HS-27A (cell line): ENCODE data around the gene MRPL43.
"Not testable (repeated sequence)": the region's sequence is repeated elsewhere in the genome, so short reads cannot be mapped to it uniquely, and the experiment has no call there.

ENCODE experiments used
- DNase-seq: peaks from one replicate; pipeline ENCODE4 v3.0.0-alpha.2; 2012; ENCODE audit warnings: low read depth, missing footprints

Gene MRPL43

DNA sequence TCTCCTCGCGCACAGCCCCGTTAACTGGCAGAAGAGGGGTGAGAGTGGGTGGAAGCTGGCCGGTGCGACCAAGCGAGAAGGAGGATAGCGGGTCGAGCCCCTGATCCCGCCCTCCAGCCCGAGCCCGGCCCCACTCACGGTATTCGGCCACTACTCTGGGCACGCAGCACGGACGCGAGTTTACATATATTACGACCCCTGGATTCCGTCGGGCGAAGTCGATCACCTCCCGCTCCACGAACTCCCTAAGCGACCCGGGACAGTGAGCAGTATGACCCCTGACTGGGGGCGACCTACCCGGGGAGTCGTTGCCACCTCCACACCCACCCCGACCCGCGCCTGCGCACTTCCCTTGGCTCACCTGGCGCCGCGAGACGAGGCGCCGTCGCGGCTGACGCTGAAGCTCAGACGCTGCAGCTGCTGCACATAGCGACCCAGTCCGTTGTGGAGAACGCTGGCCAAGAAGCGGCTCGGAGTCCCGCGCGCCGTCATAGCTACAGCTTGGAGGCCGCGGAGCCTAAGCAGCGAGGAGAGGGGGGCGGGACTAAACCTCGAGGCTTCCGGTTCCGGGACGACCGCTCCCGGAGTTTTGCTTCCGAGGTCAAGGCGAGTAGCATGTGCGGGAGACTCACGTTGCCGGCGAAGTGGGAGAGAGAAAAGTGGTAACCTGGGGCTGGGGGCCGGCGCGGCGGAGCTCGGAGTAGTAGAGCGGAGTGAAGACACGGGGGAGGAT, at the start of gene MRPL43, which contains the start of gene TWNK:
Gene MRPL43 (minus strand): TSS at position 546 of the 733 bp plus-strand sequence. CDS start 54 bp downstream, at position 492.
Gene TWNK (plus strand): TSS at position 592 of the 733 bp plus-strand sequence. CDS start 668 bp downstream, outside the sequence.
- no peak for DNase-seq

DNA sequence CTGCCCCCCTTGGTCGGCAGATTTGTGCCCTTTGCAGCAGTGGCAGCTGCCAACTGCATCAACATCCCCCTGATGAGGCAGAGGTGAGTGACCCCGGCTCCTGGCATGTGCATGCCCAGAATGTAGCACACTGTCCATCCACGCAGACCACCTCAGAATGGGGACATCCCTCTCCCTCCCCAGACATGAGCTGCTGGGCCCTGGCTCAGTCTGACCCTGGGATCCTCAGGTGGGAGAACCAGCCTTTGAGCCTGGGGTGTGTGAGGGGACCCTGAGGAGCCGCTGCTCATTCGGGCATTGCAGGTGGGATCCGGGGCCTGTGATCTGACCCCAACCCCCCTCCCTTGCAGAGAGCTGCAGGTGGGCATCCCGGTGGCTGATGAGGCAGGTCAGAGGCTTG, 49.4 kb upstream of the MRPL43 start:
- DNase-seq = no peak

GRCh38 chr10:101035916-101036702, 48.8 kb upstream of the MRPL43 start:
- DNase-seq = no peak

DNA sequence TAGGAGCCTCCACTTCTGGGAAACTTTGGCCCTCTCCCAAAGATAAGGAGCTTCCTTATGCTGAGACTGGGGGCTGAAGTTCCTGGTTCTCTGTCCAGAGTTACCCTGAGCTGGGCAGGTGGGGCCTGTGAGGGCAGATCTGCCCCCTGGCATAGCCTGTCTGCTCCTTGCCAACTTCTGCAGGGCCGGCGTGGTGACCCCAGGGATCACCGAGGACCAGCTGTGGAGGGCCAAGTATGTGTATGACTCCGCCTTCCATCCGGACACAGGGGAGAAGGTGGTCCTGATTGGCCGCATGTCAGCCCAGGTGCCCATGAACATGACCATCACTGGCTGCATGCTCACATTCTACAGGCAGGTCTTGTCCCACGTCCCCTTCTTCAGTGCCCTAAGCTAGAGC, 48.0 kb upstream of the MRPL43 start:
- DNase-seq = no peak

DNA sequence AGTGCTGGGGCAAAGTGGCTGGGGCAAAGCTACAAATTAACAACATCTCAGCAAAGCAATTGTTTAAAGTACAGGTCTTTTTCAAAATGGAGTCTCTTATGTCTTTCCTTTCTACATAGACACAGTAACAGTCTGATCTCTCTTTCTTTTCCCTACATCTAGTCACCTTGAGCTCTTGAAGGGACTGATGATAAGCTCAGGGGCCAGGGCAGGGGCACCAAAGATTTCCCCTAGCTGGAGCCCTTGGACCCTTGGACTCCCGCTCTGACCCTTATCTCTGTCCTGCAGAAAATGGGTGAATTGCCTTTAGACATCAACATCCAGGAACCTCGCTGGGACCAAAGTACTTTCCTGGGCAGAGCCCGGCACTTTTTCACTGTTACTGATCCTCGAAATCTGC, 47.1 kb upstream of the MRPL43 start:
- not testable (repeated sequence) for DNase-seq

GRCh38 chr10:101033276-101033675, 46.0 kb upstream of the MRPL43 start:
- no peak for DNase-seq

DNA sequence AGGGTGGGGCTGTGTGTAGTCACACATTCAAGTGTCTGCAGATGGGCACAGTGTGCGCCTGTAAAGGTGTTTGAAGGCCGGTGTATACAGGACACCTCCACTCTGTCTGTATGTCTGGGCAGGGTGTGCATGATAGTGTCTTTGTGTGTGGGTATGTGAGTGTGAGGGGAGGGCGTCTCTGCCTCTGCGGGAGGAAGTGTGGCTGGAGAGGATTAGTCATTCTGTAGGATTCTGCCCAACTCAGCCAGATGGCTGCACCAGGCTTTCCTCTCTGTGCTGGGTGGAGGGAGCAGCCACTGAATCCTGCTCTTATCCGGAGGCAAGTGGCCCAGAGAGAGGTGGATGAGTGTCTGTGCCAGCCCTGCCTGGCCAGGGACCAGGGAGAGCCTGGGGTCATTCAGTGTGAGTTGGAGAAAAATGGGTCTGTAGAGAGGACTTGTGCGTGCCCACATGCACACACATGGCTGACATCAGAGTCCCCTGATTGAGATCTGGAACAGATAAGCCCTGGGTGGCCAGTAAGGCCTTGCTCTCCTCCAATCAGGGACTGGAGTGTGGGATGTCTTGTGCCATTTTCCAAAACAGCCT, 45.4 kb upstream of the MRPL43 start:
- peak; percentile 66 for DNase-seq

DNA sequence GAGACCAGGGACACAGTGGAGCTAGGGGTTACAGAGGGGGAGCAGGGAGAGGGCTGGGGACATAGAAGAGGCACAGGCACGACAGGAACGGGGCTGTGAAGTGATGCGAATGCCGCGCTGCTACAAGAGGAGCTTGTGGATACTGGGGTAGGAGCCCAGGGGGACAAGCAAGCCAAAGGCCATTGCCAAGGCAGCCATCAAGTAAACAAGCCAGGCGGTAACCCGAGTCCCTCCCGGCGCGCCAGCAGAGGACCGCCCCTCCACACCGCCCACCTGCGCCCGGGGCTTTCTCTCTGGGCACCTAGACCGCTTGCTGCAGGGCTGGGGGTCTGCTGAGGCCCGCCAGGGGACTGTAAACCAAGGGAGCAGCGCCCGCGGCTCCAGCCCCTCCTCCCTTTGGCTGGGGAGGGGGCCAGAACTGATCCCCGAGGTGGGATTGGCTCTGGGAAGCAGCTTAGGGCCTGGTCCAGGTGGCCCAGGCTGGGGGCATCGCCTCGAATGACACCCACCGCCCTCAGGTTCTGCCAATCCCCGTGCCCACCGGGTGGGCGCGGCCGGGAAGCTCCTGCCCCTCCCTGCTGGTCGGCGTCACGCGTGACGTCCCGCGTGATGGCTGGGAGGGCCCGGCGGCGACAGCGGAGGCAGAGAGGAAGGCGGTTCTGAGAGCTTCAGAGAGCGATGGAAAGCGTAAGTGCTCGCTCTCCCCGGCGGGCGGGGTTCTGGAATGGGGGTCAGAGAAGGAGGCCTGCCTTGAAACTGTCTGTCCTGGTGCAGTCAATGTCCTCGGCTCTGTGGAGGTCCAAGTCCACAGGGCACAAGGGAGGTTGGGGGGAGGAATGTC, 44.7 kb upstream of the MRPL43 start:
- no peak for DNase-seq

DNA sequence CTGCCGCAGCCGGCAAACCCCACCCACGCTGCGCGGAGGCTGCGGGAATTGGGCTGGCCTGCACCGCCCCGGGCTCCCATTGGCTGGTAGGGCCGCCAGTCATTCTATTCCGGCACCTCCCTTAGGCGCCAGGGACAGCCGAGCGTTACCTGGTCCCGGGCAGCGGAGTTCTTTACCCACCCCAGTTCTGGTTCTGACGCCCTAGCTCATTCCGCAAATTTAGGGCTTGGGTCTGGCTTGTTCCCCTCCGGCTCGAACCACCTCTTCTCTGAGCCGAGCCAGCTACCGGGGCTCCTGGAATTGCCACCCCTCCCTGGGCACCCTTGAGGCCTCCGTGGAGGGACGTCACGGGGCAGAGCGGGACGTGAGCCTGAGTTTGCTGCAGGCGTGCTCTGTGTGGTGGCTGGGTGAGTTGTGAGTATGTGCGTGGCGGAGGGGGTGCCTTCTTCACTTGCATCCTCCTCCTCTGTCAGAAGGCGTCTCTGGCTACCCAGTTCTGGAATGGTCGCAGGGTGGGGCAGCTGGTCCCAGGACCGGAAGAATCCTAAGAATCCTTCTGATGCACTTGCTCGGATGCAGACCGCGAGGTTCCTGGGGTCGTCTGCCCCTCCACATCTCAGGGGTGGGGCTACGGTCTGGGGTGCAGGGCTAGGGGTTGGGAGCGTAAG, 44.0 kb upstream of the MRPL43 start, which contains the start of the genes PDZD7 and SFXN3:
Gene PDZD7 (minus strand): TSS at position 2 of the 668 bp plus-strand sequence. CDS start 910 bp downstream, outside the sequence.
Gene SFXN3 (plus strand): TSS at position 107 of the 668 bp plus-strand sequence. CDS start 3,461 bp downstream, outside the sequence.
- peak; percentile 46 for DNase-seq

- DNase-seq = no peak
These were observed 43.3 kb upstream of the MRPL43 start for GRCh38 chr10:101030496-101031127.

DNA sequence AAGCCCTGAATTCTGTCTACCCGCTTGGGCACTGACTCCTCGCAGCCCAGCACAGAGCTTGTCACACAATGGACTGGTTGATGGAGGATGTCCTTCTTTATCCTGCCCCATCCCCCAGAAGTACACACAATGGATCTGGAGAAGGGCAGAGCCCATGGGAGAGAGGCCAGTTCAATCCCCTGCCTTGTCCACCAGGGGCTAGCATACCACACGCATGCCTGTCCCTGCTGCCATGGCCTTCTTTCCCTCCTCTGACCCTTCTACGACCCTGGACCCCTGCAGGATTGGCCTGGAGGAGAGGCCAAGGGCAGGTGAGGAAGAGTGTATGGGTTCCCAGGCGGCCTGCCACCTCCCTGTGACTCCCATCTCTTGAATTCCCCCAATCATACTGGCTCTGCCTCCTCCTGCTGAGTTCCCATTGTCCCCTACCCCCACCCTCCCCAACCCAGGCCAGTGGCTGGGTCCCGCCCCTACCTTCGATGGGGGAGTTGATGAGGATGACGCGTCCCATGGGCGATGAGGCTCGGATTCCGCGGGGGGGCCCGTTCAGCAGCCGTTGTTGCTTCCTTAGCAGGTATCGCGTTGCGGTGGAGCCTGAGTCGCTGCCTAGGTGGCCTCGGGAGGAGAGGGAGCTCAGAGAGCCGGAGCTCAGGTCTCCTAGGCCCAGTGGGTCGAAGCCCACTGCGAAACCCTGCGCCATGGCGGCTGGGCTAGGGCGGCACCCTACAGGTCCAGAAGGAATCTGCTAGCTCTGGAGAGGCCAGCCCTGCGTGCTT, 42.4 kb upstream of the MRPL43 start:
- no peak for DNase-seq

GRCh38 chr10:101028446-101029337, 41.4 kb upstream of the MRPL43 start:
- no peak for DNase-seq

GRCh38 chr10:101027106-101027720, 39.9 kb upstream of the MRPL43 start:
- no peak for DNase-seq

GRCh38 chr10:101022967-101023705, 35.8 kb upstream of the MRPL43 start:
- no peak for DNase-seq

GRCh38 chr10:101021692-101022251, 34.5 kb upstream of the MRPL43 start:
- DNase-seq = no peak

GRCh38 chr10:101021239-101021638, 33.9 kb upstream of the MRPL43 start:
- DNase-seq = no peak

DNA sequence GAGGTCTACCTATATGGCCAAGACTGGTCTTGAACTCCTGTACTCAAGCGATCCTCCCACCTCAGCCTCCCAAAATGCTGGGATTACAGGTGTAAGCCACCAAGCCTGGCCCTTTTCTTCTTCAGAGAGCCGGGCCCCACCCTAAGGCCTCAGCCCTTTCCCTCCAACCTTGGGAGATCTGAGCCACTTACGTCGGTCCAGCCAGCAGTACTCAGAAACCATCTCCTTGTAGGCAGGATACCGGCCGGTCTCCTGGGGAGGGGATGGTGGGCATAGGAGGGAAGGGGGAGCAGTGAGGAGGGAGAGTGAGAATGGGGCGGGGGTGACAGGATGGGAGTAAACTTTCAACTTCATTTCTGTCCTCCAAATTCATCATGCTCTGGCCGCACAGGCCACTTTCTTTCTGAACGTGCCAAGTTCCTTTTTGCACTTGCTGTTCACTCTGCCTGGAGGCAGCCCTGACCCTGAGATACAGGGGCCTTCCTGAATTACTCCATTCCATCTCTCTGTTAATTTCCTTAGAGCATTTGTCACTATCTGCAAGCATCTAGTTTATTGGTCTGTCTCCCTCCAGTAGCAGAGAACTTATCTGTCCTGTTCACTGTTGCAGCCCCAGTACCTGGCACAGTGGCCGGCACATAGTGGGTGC, 33.3 kb upstream of the MRPL43 start:
- no peak for DNase-seq
